Neutrophil (primary cell): Measurements from ENCODE around the gene ZNF878.

Experiments used
- H3K27ac ChIP-seq: fragments of 200-600 bp; sonication (generic); 2 replicates; pipeline ENCODE4 v1.5.1; 2016; ENCODE audit warnings: mild to moderate bottlenecking, moderate library complexity
- H3K27me3 ChIP-seq: fragments of 200-600 bp; sonication (generic); 2 replicates; pipeline ENCODE4 v1.6.0; 2016; ENCODE audit warnings: mild to moderate bottlenecking
- H3K36me3 ChIP-seq: fragments of 200-600 bp; sonication (generic); 2 replicates; pipeline ENCODE4 v1.5.1; 2017
- H3K4me1 ChIP-seq, 2 experiments: fragments of 200-600 bp in 1 of 2; sonication (generic) in 1 of 2; 1 replicate in 1 of 2; 2 replicates in 1 of 2; pipeline versions ENCODE4 v1.5.1 to v1.6.1; 2013 to 2016; ENCODE audit warnings: low read depth in 1 of 2, low read length in 1 of 2, mild to moderate bottlenecking in 1 of 2, moderate library complexity in 1 of 2; ENCODE audit not compliant: control insufficient read depth in 1 of 2, insufficient read depth in 1 of 2
- H3K4me3 ChIP-seq, 2 experiments: fragments of 200-600 bp in 1 of 2; sonication (generic) in 1 of 2; 1 replicate in 1 of 2; 2 replicates in 1 of 2; pipeline ENCODE4 v1.5.1; 2013 to 2016; ENCODE audit warnings: low read depth in 1 of 2, low read length in 1 of 2, mild to moderate bottlenecking in 1 of 2, moderate library complexity in 1 of 2
- H3K9me3 ChIP-seq: fragments of 200-600 bp; sonication (generic); 2 replicates; pipeline ENCODE4 v1.5.1; 2016
- TF ChIP-seq, protein P1 (sequence below): fragments of 200-600 bp; sonication (generic); IDR thresholded peaks from 2 replicates; pipeline ENCODE4 v1.5.1; 2016; ENCODE audit warnings: antibody characterized with exemption

ZNF878 gene

DNA sequence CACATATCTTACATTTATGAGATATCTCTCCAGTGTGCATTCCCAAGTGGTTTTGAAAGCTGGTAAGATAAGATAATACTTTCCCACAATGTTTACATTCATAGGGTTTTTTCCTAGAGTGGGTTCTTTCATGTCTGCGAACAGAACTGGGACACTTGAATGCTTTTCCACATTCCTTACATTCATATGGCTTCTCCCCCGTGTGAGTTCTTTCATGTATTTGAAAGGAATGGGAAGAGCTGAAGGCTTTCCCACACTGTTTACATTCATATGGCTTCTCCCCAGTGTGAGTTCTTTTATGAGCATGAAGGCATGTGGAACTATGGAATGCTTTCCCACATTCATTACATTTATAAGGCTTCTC, 37.0 kb downstream of the ZNF878 start:
- TF ChIP-seq, protein P1, sequence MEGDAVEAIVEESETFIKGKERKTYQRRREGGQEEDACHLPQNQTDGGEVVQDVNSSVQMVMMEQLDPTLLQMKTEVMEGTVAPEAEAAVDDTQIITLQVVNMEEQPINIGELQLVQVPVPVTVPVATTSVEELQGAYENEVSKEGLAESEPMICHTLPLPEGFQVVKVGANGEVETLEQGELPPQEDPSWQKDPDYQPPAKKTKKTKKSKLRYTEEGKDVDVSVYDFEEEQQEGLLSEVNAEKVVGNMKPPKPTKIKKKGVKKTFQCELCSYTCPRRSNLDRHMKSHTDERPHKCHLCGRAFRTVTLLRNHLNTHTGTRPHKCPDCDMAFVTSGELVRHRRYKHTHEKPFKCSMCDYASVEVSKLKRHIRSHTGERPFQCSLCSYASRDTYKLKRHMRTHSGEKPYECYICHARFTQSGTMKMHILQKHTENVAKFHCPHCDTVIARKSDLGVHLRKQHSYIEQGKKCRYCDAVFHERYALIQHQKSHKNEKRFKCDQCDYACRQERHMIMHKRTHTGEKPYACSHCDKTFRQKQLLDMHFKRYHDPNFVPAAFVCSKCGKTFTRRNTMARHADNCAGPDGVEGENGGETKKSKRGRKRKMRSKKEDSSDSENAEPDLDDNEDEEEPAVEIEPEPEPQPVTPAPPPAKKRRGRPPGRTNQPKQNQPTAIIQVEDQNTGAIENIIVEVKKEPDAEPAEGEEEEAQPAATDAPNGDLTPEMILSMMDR: no peak
- Histone ChIP-seq H3K36me3 (peaks cover 10% of the 10 kb centered on the region), H3K9me3 (peaks cover 58% of the 10 kb centered on the region)

GRCh38 chr19:12015015-12015752, 37.6 kb downstream of the ZNF878 start:
- Histone ChIP-seq H3K27ac (no peak overlapping the region), H3K9me3 (peaks cover 58% of the 10 kb centered on the region), H3K27me3 (no peaks in the 10 kb centered on the region), H3K4me3 (no peak overlapping the region), H3K36me3 (peaks cover 10% of the 10 kb centered on the region), H3K4me1 (no peaks in the 10 kb centered on the region)
- TF ChIP-seq, protein P1: no peak

More for the DNA sequence above, 37.0 kb downstream of the ZNF878 start:
- Histone ChIP-seq H3K4me3 (no peak overlapping the region), H3K27me3 (no peaks in the 10 kb centered on the region), H3K4me1 (no peaks in the 10 kb centered on the region), H3K27ac (no peak overlapping the region)

- H3K27me3 ChIP-seq: no peaks in the 10 kb centered on the region
- peaks cover 24% of the 10 kb centered on the region for H3K36me3 ChIP-seq
- no peak overlapping the region for H3K4me3 ChIP-seq
- no peak overlapping the region for H3K27ac ChIP-seq
- no peaks in the 10 kb centered on the region for H3K9me3 ChIP-seq
- TF ChIP-seq, protein P1: no peak
- H3K4me1 ChIP-seq: no peaks in the 10 kb centered on the region
Measured at GRCh38 chr19:12000152-12000981, 52.4 kb downstream of the ZNF878 start.

DNA sequence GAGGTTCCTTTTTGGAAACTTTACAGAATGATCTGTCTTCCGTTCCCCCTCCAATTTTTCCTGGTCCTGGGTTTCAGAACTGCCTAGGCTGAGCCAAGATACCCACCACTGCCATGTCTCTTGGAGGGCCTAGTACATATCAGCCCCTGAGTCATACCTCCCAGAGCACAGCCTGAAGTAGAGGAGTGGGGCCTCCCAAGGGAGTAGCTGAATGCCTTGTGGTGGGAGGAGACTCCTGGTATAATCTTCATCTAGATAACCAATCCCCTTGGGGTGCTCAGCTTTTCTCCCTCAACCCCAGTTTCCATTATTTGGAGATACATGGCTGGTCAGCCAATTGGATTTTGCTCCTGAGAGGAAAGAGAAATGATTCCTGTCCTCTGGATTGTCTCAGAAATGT, 57.6 kb downstream of the ZNF878 start:
- H3K4me1 ChIP-seq: no peaks in the 10 kb centered on the region
- no peaks in the 10 kb centered on the region for H3K9me3 ChIP-seq
- no peak overlapping the region for H3K4me3 ChIP-seq
- peaks cover 9% of the 10 kb centered on the region for H3K36me3 ChIP-seq
- TF ChIP-seq, protein P1: no peak
- H3K27ac ChIP-seq: no peak overlapping the region
- H3K27me3 ChIP-seq: no peaks in the 10 kb centered on the region
